HG03565 (cell line): ENCODE measurements around the gene KIFAP3.

ENCODE experiments used
- ATAC-seq: cut with Tn5 transposase; IDR thresholded peaks from one replicate; pipeline ENCODE4 v1.9.1; 2021; ENCODE audit warnings: mild to moderate bottlenecking, moderate library complexity; ENCODE audit not compliant: unreplicated experiment

The KIFAP3 gene

DNA sequence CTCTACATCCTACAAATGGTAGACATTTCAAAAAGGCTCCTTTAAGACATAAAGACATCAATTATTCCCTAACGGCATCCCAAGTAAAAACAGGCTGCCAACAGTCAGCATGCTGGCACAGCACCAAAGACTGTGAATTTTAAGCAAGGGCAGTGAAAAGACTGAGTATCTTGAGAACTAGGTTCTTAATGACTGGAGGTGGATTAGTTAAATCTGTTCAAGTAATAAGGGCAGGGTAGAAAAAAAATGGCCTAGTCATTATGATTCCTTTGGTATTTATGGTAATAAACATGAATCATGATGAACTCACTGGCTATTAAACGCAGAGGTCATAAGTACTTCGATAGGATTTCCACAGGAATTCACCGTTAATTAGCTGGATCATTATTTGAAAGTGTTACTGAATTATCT is 75.2 kb downstream of the KIFAP3 start:
- no peak for ATAC-seq

DNA sequence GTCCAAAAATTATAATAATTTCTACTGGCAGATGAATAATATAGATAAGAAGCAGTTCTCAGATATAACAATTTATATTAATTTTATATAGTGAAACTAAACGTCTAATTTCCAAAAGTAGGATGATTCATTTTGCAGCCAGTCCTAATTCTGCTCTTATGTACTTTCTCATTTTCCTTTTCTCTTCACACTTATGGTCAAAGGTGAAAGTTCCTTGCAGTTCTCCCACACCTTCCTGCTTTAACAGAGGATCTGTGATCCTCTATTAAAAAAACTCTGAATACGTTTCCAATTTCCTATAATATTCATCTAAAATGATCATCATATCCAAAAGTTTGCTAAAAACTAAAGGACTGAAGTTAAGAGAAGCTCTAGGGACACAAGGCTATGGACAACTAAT is 78.5 kb downstream of the KIFAP3 start:
- ATAC-seq = no peak

DNA sequence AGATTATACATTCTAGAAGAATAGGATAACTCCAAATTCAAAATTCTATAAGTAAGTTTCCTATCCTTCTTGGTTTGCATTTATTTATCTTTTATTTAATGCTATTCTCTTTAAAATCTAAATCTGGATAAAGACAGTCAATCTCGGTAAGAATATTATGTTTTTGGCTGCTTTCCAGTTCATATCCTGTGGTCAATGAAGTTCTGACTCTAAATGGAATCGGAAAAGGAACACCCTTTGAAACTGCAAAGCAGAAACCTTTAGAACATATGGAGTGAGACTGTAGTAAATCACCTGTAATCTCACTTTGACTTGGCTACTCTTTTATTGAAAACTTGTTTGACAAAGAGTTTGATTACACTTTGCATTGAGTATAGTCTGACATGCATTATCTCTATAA is 85.2 kb downstream of the KIFAP3 start:
- ATAC-seq = no peak

GRCh38 chr1:169985757-169986156 is 88.7 kb downstream of the KIFAP3 start:
- ATAC-seq = no peak

GRCh38 chr1:169974067-169974466 is 100.4 kb downstream of the KIFAP3 start:
- no peak for ATAC-seq

DNA sequence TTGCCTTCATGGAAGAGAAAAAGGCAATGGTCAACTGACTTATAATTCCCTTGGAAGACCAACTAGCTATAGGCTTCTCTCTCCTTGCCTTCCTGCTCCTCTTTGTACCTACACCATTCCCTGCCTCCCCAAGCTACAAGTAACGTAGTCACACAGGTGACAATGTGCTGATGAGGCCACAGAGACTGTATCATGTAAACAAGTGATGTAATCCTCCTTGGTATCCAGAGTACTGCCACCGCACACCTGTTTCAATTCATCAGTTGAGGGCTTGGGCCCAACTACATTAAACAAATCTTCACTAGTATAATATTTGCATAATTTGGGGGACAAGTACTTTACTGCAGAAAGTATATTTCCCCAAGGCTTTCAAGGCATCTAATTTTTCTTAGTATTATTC is 104.4 kb downstream of the KIFAP3 start:
- no peak for ATAC-seq

DNA sequence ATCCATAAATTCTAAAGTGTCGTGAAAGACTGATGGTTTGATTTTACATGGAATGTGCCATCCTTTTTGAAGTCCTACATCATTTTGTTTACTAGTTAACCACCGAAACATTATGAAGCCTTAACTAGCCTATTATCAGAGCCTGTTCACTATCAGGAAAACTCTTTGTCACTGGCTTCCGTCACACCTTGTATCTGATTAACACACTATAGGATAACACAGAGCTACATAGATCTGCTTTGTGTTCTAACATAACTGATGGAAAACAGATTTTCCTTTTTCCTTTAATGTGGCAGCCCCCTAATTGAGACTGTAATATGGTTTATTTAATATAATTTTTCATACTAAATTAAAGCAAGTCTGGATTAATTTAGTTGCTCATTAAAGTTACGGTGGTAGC is 106.3 kb downstream of the KIFAP3 start:
- no peak for ATAC-seq

DNA sequence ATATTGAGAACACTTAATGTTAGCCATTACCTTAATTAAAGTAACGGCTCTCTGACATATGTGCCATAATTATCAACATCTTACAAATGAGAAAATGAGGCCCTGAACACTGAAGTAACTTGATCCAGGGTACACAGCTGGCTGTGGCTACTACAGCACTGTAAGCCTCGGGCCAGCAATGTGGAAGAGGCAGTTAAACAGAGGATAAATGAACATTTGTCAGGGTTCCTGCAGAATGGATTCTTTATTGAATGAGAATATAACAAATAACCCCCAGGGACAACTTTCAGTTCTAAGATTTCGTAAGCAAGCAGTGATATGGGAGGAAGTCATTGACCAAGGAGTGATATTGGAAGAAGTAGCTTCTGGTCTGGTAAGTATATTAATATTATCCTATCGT is 110.3 kb downstream of the KIFAP3 start:
- no peak for ATAC-seq

- ATAC-seq = no peak
Observed at GRCh38 chr1:169959686-169960085, 114.8 kb downstream of the KIFAP3 start.

GRCh38 chr1:169958987-169959386 is 115.5 kb downstream of the KIFAP3 start:
- no peak for ATAC-seq

DNA sequence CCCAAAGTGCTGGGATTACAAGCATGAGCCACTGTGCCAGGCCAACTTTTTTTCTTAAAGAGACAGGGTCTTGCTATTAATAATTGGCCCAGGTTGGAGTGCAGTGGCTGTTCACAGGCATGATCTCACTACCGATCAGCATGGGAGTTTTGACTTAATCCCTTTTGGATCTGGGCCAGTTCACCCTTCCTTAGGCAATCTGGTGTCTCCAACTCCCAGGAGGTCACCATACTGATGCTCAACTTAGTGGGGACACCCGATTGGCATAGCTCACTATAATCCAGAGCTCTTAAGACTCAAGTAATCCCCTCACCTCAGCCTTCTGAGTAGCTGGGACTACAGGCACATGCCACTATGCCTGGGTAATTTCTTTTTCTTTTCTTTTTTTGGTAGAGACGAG is 116.6 kb downstream of the KIFAP3 start:
- ATAC-seq = no peak

DNA sequence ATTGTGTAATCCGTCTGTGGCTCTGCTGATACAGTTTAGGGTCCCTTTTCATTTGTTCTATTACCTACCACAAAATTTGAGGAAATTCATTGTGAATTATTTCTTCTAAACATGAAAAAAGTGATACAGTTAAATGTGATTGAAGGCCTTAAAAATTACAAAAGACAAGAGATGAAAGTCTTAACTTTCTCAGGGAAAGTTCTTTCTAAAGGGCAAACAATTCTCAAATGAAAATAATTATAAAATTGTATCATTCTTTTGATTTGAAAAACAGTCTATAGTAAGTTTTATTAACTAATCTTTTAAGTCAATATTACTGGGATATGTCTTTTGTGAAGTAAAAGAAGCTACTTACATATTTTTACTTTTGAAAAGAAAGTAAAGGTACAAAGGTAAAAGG is 123.4 kb downstream of the KIFAP3 start:
- no peak for ATAC-seq

- ATAC-seq = no peak
Observed at GRCh38 chr1:169949139-169949538, 125.4 kb downstream of the KIFAP3 start.

- no peak for ATAC-seq
Observed at GRCh38 chr1:169946206-169946605, 128.3 kb downstream of the KIFAP3 start.

DNA sequence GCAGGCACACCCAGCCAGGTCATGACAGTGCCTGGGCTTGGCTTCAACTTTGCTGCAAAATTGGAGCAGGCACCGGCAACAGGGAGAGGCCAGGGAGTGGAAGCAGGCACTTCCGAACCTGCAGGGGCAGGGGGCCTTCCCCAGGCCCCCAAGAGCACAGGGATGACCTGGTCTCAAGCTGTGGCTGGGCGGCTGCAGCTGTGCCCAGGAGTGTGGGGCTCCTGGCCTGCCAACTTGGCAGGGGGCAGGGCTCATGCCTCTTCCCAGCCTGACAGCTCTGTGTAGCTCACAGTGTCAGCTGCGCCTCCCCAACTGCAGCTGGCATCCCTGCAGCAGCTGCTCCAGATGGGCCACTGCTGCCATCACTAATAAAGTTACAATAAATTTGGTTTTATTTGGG is 129.3 kb downstream of the KIFAP3 start:
- no peak for ATAC-seq

DNA sequence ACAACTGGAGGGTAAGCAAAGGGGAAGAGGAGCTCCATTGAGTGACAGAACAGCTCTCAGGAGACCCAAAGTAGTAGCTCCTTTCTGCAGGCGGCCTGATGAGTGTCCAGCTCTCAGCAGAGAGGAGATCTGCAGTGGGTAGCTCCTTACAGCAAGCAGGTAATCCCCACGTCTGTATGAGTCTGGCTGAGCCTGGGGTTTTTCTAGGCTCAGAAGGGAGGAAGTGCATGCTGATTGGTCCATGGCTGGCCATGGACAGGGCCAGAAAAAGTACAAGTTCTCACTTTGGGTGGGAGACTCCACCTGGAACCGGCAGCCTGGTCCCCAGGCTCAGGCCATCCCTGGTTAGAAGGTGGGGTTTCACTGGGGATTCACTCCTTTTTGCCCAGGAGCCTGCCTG is 129.9 kb downstream of the KIFAP3 start:
- ATAC-seq = no peak

DNA sequence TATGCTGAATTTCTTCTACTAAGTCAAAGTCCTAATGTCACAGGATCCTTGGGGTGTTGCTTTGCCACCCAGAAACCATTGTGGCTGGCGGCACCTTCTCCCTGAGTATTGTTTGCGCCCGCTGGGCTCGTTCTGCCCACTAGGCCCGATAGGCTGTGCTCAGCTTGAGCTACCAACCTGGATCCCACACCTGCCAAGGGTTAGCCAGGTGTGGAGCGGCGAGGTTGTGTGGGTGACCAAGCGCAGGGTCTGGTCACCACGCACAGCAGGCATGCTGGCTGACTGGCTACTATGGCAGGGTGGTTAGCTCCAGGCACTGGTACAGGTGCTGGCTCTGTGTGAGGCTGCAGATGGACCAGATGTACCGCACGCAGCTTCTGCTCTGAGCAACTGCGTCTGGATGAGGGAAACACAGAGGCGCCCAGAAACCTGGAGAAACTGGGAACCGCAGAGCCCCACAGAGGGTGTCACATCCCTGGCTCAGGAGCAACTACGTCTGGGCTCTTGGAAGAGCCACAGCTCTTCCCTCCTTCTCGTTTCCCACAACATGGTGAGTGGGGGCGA is 130.4 kb downstream of the KIFAP3 start:
- ATAC-seq = no peak

DNA sequence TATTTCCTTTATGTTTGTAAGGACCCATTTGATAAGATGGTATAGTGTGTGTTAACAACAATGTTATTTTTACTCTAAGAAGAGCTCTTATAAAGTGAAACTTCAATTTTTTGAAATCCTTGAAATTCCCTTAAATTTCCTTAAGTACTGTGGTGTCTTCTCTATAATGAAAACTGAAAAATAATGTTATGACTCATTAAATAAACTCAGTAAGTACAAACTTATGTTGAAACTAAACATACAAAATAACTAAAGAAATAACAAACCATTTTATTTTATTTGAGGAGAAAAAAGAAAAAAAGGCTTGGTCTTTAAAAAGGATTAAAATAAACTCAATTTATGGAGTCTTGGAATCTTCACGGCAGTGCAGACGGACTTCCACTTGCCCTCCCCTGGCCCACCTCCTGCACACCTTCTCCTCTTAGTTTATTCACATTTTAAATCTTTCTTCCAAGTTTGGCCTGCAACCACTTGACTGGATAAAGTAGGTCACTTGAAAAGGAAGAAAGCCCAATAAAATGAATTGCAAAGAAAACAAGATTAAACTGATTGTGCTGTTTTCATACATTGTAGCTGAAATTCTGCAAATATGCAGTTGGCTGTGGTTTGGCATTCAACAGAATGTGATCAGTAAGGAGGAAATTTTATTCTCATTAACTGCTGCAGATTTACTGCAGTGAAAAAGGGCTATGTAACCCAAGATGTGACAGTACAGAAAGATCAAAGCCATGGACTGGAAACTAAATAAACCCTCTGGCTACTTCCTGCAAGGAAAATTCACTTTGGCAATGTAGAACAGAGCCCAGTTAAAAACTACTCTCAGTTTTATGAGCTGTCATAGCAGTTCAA is 132.3 kb downstream of the KIFAP3 start:
- no peak for ATAC-seq

DNA sequence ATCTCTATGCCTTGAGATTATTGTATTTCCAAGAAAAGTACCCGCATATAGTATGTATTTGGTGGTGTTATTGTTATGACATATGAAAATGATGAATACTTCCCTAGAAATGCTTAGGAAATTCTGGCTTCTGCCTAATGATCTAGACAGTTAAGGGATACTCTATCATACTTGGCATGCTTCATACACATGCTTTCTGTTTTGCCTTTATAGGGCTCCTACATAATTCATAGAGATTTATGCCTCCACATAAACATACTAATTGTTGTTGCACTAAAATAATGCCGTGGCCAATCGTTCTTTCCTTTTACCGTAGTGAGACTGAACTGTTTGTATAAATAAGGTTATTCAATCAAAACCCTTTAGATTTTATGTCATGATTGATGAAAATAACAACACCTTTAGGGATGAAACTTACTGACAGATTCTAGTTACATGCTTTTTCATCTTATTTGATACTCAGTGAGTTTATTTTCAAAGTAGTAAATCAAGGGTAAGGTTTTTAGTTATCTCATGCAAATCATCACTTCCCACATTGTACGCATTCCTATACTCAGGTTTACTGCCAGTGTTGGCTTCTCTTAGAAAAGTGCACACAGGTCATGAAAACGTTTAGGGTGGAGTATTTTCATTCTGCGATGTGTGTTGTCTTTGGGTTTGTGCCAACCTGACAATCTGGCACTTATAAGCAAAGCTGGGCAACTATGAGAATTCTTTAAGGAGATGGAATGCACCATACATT is 140.3 kb downstream of the KIFAP3 start:
- no peak for ATAC-seq

GRCh38 chr1:169931795-169932231 is 142.7 kb downstream of the KIFAP3 start:
- no peak for ATAC-seq

DNA sequence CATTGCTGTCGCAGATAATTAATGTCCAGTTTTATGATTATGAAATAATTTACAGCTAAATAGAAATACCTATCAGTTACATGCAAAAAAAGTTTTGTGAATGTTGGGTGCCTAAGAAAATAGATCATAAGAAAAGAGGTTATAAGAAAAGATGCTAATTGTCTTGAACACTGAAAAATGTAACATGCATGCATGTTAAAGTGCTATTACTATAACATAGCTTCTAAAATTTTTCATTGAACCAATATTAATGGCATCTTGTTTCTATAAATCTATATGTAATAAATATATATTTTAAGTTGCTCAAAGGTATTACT is 145.3 kb downstream of the KIFAP3 start:
- ATAC-seq = no peak
